HEK293 (cell line): ENCODE results near the gene RHOT1.

Experiments
- CTCF ChIA-PET: fragments of 350-600 bp; formaldehyde crosslinking; extraction: SDS; loops from one replicate; lab custom pipeline; 2021; ENCODE audit warnings: antibody characterized with exemption; lab: Yijun Ruan, JAX
- POLR2A ChIA-PET: fragments of 300-600 bp; formaldehyde crosslinking; extraction: SDS; loops from one replicate; lab custom pipeline; 2020; ENCODE audit warnings: antibody characterized with exemption, inconsistent platforms; lab: Yijun Ruan, JAX
- H3K27ac ChIP-seq: fragments of 200-500 bp; sonication (Bioruptor generic); 2 replicates; pipeline ENCODE4 v1.5.1; 2014; ENCODE audit warnings: low read depth, low read length, control low read depth, inconsistent platforms; ENCODE audit errors: extremely low read depth
- H3K36me3 ChIP-seq, 2 experiments: fragments of 200-500 bp in 1 of 2; sonication (Bioruptor generic) in 1 of 2; 1 replicate in 1 of 2; 2 replicates in 1 of 2; pipeline ENCODE4 v1.5.1; 2014 to 2017; ENCODE audit warnings: inconsistent platforms in 2 of 2, low read length in 2 of 2; ENCODE audit not compliant: control insufficient read depth in 2 of 2, insufficient read depth in 1 of 2
- H3K4me1 ChIP-seq: fragments of 200-500 bp; sonication (Bioruptor generic); 2 replicates; pipeline ENCODE4 v1.5.1; 2014; ENCODE audit warnings: mild to moderate bottlenecking, low read length, inconsistent platforms; ENCODE audit not compliant: control insufficient read depth, insufficient read depth
- H3K4me3 ChIP-seq: 2 replicates; pipeline ENCODE4 v1.5.1; 2011; ENCODE audit warnings: low read depth, mild to moderate bottlenecking, control low read depth, low read length, moderate library complexity
- H3K9me3 ChIP-seq: fragments of 200-500 bp; sonication (Bioruptor generic); 2 replicates; pipeline ENCODE4 v1.5.1; 2014; ENCODE audit warnings: low read depth, low read length, inconsistent platforms; ENCODE audit not compliant: control insufficient read depth, insufficient read depth
- KLF10 ChIP-seq: fragments of 450-650 bp; IDR thresholded peaks from 2 replicates; pipeline ENCODE4 v1.5.1; 2018; ENCODE audit warnings: missing biosample characterization, mild to moderate bottlenecking, missing genetic modification characterization
- KLF16 ChIP-seq: fragments of 450-650 bp; formaldehyde crosslinking; IDR thresholded peaks from 2 replicates; pipeline ENCODE4 v1.5.1; 2017; ENCODE audit warnings: missing biosample characterization, missing genetic modification characterization
- SETDB1 ChIP-seq: IDR thresholded peaks from one replicate; pipeline ENCODE4 v1.6.1; 2017; ENCODE audit warnings: mild to moderate bottlenecking, low read length, moderate library complexity, mixed read lengths; ENCODE audit not compliant: insufficient read length
- ZFP3 ChIP-seq: fragments of 450-650 bp; formaldehyde crosslinking; IDR thresholded peaks from 2 replicates; pipeline ENCODE4 v1.5.1; 2016; ENCODE audit warnings: low read depth, missing biosample characterization, missing genetic modification characterization
- ZIC2 ChIP-seq: fragments of 450-650 bp; formaldehyde crosslinking; IDR thresholded peaks from 2 replicates; pipeline ENCODE4 v1.5.1; 2016; ENCODE audit warnings: missing biosample characterization, missing genetic modification characterization
- ZNF10 ChIP-seq: fragments of 450-650 bp; formaldehyde crosslinking; IDR thresholded peaks from 2 replicates; pipeline ENCODE4 v1.5.1; 2017; ENCODE audit warnings: missing biosample characterization, missing genetic modification characterization
- ZNF155 ChIP-seq: fragments of 450-650 bp; formaldehyde crosslinking; IDR thresholded peaks from 2 replicates; pipeline ENCODE4 v1.5.1; 2016; ENCODE audit warnings: missing biosample characterization, missing genetic modification characterization
- ZNF660 ChIP-seq: fragments of 450-650 bp; IDR thresholded peaks from 2 replicates; pipeline ENCODE4 v1.5.1; 2018; ENCODE audit warnings: missing biosample characterization, mild to moderate bottlenecking, missing genetic modification characterization
- ZNF837 ChIP-seq: fragments of 450-650 bp; formaldehyde crosslinking; IDR thresholded peaks from 2 replicates; pipeline ENCODE4 v1.5.1; 2016; ENCODE audit warnings: missing biosample characterization, missing genetic modification characterization
- ZNF843 ChIP-seq: fragments of 450-650 bp; formaldehyde crosslinking; IDR thresholded peaks from 2 replicates; pipeline ENCODE4 v1.5.1; 2016; ENCODE audit warnings: missing biosample characterization, missing genetic modification characterization
- TF ChIP-seq, protein P1 (sequence below): fragments of 450-650 bp; formaldehyde crosslinking; IDR thresholded peaks from 2 replicates; pipeline ENCODE4 v1.5.1; 2016; ENCODE audit warnings: missing biosample characterization, missing genetic modification characterization
- TF ChIP-seq, protein P2 (sequence below): fragments of 450-650 bp; formaldehyde crosslinking; IDR thresholded peaks from 2 replicates; pipeline ENCODE4 v1.5.1; 2017; ENCODE audit warnings: missing biosample characterization, missing genetic modification characterization
- TF ChIP-seq, protein P3 (sequence below): fragments of 450-650 bp; formaldehyde crosslinking; IDR thresholded peaks from 2 replicates; pipeline ENCODE4 v1.5.1; 2016; ENCODE audit warnings: missing biosample characterization, missing genetic modification characterization

The RHOT1 gene

DNA sequence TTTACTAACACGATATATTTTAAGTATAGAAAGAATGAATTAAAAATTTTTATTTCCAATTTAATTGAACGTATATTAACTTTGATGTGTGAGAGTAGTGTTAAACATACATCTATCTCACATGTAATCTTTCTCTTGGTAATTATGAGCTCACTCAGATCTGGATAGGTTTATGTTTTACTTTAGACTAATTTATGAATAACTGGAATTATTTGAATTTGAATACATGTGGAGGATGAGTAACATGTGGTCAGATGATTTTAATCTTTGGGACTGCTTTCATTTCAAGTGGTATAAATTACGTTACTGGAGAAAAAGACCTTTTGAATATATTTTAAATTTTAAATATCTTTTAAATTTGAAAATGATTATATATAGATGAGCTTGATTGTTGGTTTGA is 73.4 kb downstream of the RHOT1 start:
- H3K4me1 ChIP-seq: no peaks in the 10 kb centered on the region
- TF ChIP-seq, protein P1, sequence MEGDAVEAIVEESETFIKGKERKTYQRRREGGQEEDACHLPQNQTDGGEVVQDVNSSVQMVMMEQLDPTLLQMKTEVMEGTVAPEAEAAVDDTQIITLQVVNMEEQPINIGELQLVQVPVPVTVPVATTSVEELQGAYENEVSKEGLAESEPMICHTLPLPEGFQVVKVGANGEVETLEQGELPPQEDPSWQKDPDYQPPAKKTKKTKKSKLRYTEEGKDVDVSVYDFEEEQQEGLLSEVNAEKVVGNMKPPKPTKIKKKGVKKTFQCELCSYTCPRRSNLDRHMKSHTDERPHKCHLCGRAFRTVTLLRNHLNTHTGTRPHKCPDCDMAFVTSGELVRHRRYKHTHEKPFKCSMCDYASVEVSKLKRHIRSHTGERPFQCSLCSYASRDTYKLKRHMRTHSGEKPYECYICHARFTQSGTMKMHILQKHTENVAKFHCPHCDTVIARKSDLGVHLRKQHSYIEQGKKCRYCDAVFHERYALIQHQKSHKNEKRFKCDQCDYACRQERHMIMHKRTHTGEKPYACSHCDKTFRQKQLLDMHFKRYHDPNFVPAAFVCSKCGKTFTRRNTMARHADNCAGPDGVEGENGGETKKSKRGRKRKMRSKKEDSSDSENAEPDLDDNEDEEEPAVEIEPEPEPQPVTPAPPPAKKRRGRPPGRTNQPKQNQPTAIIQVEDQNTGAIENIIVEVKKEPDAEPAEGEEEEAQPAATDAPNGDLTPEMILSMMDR: no peak
- TF ChIP-seq, protein P2, sequence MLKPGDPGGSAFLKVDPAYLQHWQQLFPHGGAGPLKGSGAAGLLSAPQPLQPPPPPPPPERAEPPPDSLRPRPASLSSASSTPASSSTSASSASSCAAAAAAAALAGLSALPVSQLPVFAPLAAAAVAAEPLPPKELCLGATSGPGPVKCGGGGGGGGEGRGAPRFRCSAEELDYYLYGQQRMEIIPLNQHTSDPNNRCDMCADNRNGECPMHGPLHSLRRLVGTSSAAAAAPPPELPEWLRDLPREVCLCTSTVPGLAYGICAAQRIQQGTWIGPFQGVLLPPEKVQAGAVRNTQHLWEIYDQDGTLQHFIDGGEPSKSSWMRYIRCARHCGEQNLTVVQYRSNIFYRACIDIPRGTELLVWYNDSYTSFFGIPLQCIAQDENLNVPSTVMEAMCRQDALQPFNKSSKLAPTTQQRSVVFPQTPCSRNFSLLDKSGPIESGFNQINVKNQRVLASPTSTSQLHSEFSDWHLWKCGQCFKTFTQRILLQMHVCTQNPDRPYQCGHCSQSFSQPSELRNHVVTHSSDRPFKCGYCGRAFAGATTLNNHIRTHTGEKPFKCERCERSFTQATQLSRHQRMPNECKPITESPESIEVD: 0 out of 2 replicates have a peak, but pooled peaks have one; percentile 18
- ChIA-PET CTCF (interaction anchor here (0.5 to 1.0 kb wide), 4 partner anchors 31 to 541 kb away, joined by 3 to 7 read pairs (median 5); no protein-coding TSS in a partner anchor), POLR2A (no interaction called here)
- no peaks in the 10 kb centered on the region for H3K9me3 ChIP-seq
- no peak overlapping the region for H3K4me3 ChIP-seq
- H3K36me3 ChIP-seq: peaks cover 19 to 30% of the 10 kb centered on the region in 2 experiments
- H3K27ac ChIP-seq: no peak overlapping the region

DNA sequence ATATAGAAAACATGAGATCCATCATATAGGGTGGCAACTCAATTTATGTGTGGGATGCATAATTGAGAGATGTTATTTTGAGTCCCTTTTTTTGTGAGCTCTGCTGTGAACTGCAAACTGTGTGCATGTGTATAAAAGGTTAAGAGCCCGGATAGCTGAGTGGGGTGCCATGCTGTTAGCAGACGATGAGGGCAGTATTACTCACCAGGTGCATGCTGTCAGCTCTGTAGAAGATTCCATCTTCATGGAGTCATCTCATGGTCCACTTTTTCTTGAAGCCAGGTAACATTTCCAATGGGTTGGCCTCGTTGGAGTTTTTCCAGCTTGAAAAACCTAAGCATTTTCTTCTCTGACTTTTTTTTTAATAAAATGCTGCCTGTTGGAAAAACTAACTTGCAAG is 80.3 kb downstream of the RHOT1 start:
- ChIA-PET CTCF (interaction anchor here (0.6 to 1.6 kb wide), 5 partner anchors 12 to 240 kb away, joined by 3 to 5 read pairs (median 4); no protein-coding TSS in a partner anchor), POLR2A (no interaction called here)
- Histone ChIP-seq H3K36me3 (peaks cover 0 to 28% of the 10 kb centered on the region in 2 experiments; a peak in 2 of 3 replicates), H3K4me3 (no peak overlapping the region), H3K27ac (no peak overlapping the region), H3K9me3 (no peaks in the 10 kb centered on the region), H3K4me1 (no peaks in the 10 kb centered on the region)
- no peak for TF ChIP-seq ZNF837 (tag by site-specific recombination)
- no peak for TF ChIP-seq KLF16 (tag by site-specific recombination)
- TF ChIP-seq ZNF155 (tag by site-specific recombination): no peak
- TF ChIP-seq ZIC2 (tag by site-specific recombination): 0 out of 2 replicates have a peak, but pooled peaks have one; percentile 25
- 0 out of 2 replicates have a peak, but pooled peaks have one; percentile 28 for TF ChIP-seq ZNF660 (tag by site-specific recombination)
- TF ChIP-seq ZNF843 (tag by site-specific recombination): no peak
- TF ChIP-seq SETDB1: no peak
- TF ChIP-seq ZNF10 (tag by site-specific recombination): 0 out of 2 replicates have a peak, but pooled peaks have one; percentile 39

GRCh38 chr17:32223703-32224102 is 81.4 kb downstream of the RHOT1 start:
- Histone ChIP-seq H3K27ac (no peak overlapping the region), H3K36me3 (peaks cover 0 to 21% of the 10 kb centered on the region in 2 experiments; a peak in 2 of 3 replicates), H3K9me3 (no peaks in the 10 kb centered on the region), H3K4me3 (no peak overlapping the region), H3K4me1 (no peaks in the 10 kb centered on the region)
- TF ChIP-seq ZFP3 (no peak), KLF10 (tag by site-specific recombination) (no peak)
- TF ChIP-seq, protein P3, sequence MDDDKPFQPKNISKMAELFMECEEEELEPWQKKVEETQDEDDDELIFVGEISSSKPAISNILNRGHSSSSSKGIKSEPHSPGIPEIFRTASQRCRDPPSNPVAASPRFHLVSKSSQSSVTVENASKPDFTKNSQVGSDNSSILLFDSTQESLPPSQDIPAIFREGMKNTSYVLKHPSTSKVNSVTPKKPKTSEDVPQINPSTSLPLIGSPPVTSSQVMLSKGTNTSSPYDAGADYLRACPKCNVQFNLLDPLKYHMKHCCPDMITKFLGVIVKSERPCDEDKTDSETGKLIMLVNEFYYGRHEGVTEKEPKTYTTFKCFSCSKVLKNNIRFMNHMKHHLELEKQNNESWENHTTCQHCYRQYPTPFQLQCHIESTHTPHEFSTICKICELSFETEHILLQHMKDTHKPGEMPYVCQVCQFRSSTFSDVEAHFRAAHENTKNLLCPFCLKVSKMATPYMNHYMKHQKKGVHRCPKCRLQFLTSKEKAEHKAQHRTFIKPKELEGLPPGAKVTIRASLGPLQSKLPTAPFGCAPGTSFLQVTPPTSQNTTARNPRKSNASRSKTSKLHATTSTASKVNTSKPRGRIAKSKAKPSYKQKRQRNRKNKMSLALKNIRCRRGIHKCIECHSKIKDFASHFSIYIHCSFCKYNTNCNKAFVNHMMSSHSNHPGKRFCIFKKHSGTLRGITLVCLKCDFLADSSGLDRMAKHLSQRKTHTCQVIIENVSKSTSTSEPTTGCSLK (tag by site-specific recombination): no peak
- POLR2A ChIA-PET: no interaction called here
- CTCF ChIA-PET: interaction anchor here (1.0 to 1.6 kb wide), 2 partner anchors 11 to 28 kb away, joined by 3 to 5 read pairs; no protein-coding TSS in a partner anchor
